Renal pelvis (tissue), 12 donors: ENCODE results near the gene CCDC107. TPM values are rescaled to one million over a fixed set of nuclear protein-coding genes. Genes with fewer than 3 reads are reported as not detected.
"Not testable (repeated sequence)": the region's sequence is repeated elsewhere in the genome, so short reads cannot be mapped to it uniquely, and the experiment has no call there.

Source experiments
- DNase-seq: peaks from one replicate; pipeline ENCODE4 v3.0.0-alpha.2; 2013
- long read RNA-seq, 16 experiments: transcript quantifications; one replicate each; lab custom pipeline, GENCODE V29; 2026
- polyA plus RNA-seq, 3 donors: library from polyadenylated mRNA; unstranded; fragments of 120-200 nt; gene quantifications; one replicate each; pipeline ENCODE4 v1.2.1, GENCODE V29; 2013; ENCODE audit not compliant: insufficient read length in 3 of 3

CCDC107 gene, protein sequence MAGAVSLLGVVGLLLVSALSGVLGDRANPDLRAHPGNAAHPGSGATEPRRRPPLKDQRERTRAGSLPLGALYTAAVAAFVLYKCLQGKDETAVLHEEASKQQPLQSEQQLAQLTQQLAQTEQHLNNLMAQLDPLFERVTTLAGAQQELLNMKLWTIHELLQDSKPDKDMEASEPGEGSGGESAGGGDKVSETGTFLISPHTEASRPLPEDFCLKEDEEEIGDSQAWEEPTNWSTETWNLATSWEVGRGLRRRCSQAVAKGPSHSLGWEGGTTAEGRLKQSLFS
- polyA plus RNA-seq, result 10 to 100 TPM; 16.9 to 21.1 (median 18.5) TPM
- long read RNA-seq, donor 1, transcript CCDC107-206 (5 exons, 1,242 nt), result major isoform, 6 of 12 reads
- long read RNA-seq, donor 1, transcript CCDC107-204 (6 exons, 1,173 nt), result minor isoform, 5 of 12 reads
- long read RNA-seq, donor 1, partial matches to known transcripts, result 0 of 12 reads
- long read RNA-seq, donor 1, other reads (novel, unspliced or antisense), result 0 of 12 reads
- long read RNA-seq, donor 2, transcript CCDC107-206 (5 exons, 1,242 nt), result major isoform, 9 of 18 reads
- long read RNA-seq, donor 2, transcript CCDC107-204 (6 exons, 1,173 nt), result minor isoform, 5 of 18 reads
- long read RNA-seq, donor 2, partial matches to known transcripts, result 0 of 18 reads
- long read RNA-seq, donor 2, other reads (novel, unspliced or antisense), result 0 of 18 reads
- long read RNA-seq, donor 3, transcript CCDC107-202 (4 exons, 1,016 nt), result minor isoform, 5 of 36 reads
- long read RNA-seq, donor 3, transcript CCDC107-206 (5 exons, 1,242 nt), result major isoform, 20 of 36 reads
- long read RNA-seq, donor 3, transcript CCDC107-204 (6 exons, 1,173 nt), result minor isoform, 9 of 36 reads
- long read RNA-seq, donor 3, partial matches to known transcripts, result 0 of 36 reads
- long read RNA-seq, donor 3, other reads (novel, unspliced or antisense), result 0 of 36 reads
- long read RNA-seq, donor 4, transcript CCDC107-206 (5 exons, 1,242 nt), result major isoform, 17 of 41 reads
- long read RNA-seq, donor 4, transcript CCDC107-204 (6 exons, 1,173 nt), result minor isoform, 8 of 41 reads
- long read RNA-seq, donor 4, partial matches to known transcripts, result 12 of 41 reads
- long read RNA-seq, donor 4, other reads (novel, unspliced or antisense), result 0 of 41 reads
- long read RNA-seq, donor 5, transcript CCDC107-206 (5 exons, 1,242 nt), result major isoform, 5 of 16 reads
- long read RNA-seq, donor 5, partial matches to known transcripts, result 6 of 16 reads
- long read RNA-seq, donor 5, other reads (novel, unspliced or antisense), result 0 of 16 reads
- long read RNA-seq, donor 6, transcript CCDC107-206 (5 exons, 1,242 nt), result major isoform, 9 of 19 reads
- long read RNA-seq, donor 6, transcript CCDC107-204 (6 exons, 1,173 nt), result minor isoform, 6 of 19 reads
- long read RNA-seq, donor 6, partial matches to known transcripts, result 0 of 19 reads
- long read RNA-seq, donor 6, other reads (novel, unspliced or antisense), result 0 of 19 reads
- long read RNA-seq, donor 7, transcript CCDC107-202 (4 exons, 1,016 nt), result minor isoform, 5 of 28 reads
- long read RNA-seq, donor 7, transcript CCDC107-204 (6 exons, 1,173 nt), result minor isoform, 7 of 28 reads
- long read RNA-seq, donor 7, transcript CCDC107-206 (5 exons, 1,242 nt), result major isoform, 10 of 28 reads
- long read RNA-seq, donor 7, partial matches to known transcripts, result 0 of 28 reads
- long read RNA-seq, donor 7, other reads (novel, unspliced or antisense), result 5 of 28 reads
- long read RNA-seq, donor 8, transcript CCDC107-206 (5 exons, 1,242 nt), result major isoform, 7 of 12 reads
- long read RNA-seq, donor 8, partial matches to known transcripts, result 0 of 12 reads
- long read RNA-seq, donor 8, other reads (novel, unspliced or antisense), result 0 of 12 reads
- long read RNA-seq, donor 9, transcript CCDC107-206 (5 exons, 1,242 nt), result major isoform, 6 of 32 reads
- long read RNA-seq, donor 9, transcript CCDC107-202 (4 exons, 1,016 nt), result minor isoform, 5 of 32 reads
- long read RNA-seq, donor 9, partial matches to known transcripts, result 12 of 32 reads
- long read RNA-seq, donor 9, other reads (novel, unspliced or antisense), result 5 of 32 reads
- long read RNA-seq, donor 10, transcript CCDC107-204 (6 exons, 1,173 nt), result major isoform, 6 of 18 reads
- long read RNA-seq, donor 10, transcript CCDC107-206 (5 exons, 1,242 nt), result major isoform, 6 of 18 reads
- long read RNA-seq, donor 10, transcript CCDC107-202 (4 exons, 1,016 nt), result minor isoform, 5 of 18 reads
- long read RNA-seq, donor 10, partial matches to known transcripts, result 0 of 18 reads
- long read RNA-seq, donor 10, other reads (novel, unspliced or antisense), result 0 of 18 reads
- long read RNA-seq, donor 11, transcript CCDC107-206 (5 exons, 1,242 nt), result major isoform, 10 of 14 reads
- long read RNA-seq, donor 11, partial matches to known transcripts, result 0 of 14 reads
- long read RNA-seq, donor 11, other reads (novel, unspliced or antisense), result 0 of 14 reads
- long read RNA-seq, donor 12, transcript CCDC107-204 (6 exons, 1,173 nt), result minor isoform, 7 of 24 reads
- long read RNA-seq, donor 12, transcript CCDC107-202 (4 exons, 1,016 nt), result minor isoform, 5 of 24 reads
- long read RNA-seq, donor 12, transcript CCDC107-206 (5 exons, 1,242 nt), result major isoform, 12 of 24 reads
- long read RNA-seq, donor 12, partial matches to known transcripts, result 0 of 24 reads
- long read RNA-seq, donor 12, other reads (novel, unspliced or antisense), result 0 of 24 reads
- long read RNA-seq, donor 13, transcript CCDC107-206 (5 exons, 1,242 nt), result major isoform, 7 of 13 reads
- long read RNA-seq, donor 13, partial matches to known transcripts, result 0 of 13 reads
- long read RNA-seq, donor 13, other reads (novel, unspliced or antisense), result 0 of 13 reads
- long read RNA-seq, donor 14, result 0 reads
- long read RNA-seq, donor 15, transcript CCDC107-206 (5 exons, 1,242 nt), result major isoform, 21 of 39 reads
- long read RNA-seq, donor 15, transcript CCDC107-204 (6 exons, 1,173 nt), result minor isoform, 12 of 39 reads
- long read RNA-seq, donor 15, partial matches to known transcripts, result 0 of 39 reads
- long read RNA-seq, donor 15, other reads (novel, unspliced or antisense), result 0 of 39 reads
- long read RNA-seq, donor 16, transcript CCDC107-204 (6 exons, 1,173 nt), result minor isoform, 9 of 37 reads
- long read RNA-seq, donor 16, transcript CCDC107-206 (5 exons, 1,242 nt), result major isoform, 13 of 37 reads
- long read RNA-seq, donor 16, transcript CCDC107-202 (4 exons, 1,016 nt), result minor isoform, 5 of 37 reads
- long read RNA-seq, donor 16, partial matches to known transcripts, result 7 of 37 reads
- long read RNA-seq, donor 16, other reads (novel, unspliced or antisense), result 0 of 37 reads

DNA sequence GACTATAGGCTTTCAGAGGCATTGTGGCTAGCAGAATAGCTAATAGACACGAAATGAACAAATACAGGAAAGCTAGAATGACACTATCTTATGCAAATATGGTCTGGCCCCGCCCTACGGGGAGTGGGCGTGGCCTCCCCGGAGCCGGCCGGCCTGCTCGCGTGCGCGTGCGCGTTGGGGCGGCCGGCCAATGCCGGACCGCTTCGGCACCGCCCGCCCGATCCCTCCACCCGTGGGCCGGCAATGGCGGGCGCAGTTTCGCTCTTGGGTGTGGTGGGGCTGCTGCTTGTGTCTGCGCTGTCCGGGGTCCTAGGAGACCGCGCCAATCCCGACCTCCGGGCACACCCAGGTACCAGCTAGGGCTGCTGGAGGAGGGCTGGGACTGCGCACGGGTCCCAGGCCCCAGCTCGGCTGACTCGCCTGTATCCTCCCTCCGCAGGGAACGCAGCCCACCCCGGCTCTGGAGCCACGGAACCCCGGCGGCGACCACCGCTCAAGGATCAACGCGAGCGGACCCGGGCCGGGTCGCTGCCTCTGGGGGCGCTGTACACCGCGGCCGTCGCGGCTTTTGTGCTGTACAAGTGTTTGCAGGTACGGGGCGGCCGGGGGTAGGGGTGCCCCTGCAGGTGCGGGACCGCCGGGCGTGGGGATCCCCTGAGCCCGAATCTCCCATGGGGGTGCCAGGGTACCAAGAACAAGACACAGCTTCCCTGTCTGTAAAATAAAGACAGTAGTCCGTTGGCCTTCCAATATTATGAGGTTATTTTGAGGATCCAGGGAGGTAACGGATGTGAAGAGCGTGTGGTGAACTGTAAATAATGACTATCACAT, at the start of gene CCDC107:
CCDC107 (plus strand) TSS at position 156 of the 831 bp plus-strand sequence; CDS start at position 244, 88 bp downstream.
- peak; percentile 83 for DNase-seq

DNA sequence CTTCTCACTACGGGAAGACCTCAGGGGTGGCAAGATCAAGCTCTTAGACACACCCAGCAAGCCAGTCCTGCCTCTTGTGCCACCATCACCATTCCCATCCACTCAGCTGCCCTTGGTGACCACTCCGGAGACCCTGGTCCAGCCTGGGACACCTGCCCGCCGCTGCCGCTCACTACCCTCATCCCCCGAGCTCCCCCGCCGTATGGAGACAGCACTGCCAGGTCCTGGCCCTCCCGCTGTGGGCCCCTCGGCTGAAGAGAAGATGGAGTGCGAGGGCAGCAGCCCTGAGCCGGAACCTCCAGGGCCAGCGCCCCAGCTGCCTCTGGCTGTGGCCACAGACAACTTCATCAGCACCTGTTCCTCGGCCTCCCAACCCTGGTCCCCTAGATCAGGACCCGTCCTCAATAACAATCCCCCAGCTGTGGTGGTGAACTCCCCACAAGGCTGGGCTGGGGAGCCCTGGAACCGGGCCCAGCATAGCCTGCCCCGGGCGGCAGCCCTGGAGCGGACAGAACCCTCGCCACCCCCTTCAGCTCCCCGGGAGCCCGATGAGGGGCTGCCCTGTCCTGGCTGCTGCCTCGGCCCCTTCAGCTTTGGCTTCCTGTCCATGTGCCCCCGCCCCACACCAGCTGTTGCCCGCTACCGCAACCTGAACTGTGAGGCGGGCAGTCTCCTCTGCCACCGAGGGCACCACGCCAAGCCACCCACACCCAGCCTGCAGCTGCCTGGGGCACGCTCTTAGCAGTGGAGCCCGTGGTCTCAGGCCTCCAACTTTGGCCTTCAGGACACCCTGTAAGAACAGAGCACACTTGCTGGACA, 48.9 kb upstream of the CCDC107 start:
- DNase-seq, result no peak

DNA sequence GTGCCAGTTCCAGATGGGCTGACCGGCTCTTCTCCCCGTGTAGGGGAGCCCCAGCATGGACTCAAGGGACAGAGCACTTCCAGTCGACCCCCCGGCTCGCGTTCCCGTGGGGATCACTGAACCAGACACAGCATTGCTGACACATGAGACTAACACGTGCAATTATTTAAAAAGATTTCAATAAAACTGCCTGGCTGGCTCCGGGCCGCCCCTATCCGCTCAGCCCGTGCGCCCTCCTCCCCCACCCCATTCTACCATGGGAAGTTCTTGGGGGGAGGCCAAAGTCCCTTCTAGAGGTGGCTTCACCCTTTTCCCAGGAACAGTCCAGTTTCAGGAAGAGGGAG, 48.3 kb upstream of the CCDC107 start:
- DNase-seq, result no peak

DNA sequence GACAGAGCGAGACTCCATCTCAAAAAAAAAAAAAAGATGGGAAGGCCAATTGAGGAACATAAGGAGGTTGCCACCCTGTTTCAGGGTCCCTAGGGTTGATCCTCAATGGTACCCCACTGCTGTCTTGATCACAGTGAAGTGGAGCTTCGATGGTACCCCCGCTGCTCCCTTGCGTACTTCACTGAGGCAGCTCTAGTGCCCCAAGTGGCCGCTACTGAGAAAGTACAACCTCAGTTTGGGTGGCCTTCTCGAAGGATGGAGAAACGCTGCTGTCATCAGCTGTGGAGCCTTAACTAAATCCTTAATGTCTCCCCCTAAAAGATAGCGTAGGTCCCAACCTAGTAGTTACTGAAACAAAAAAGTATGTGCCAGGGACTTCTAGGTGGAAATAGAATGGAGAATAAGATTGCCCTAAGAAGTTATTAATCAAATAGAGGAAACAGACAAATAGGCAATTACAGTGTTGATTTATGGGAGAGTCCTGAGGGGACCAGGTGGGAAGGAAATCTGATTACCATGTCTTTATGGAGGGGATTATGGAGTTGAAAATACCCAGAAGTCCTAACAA, 46.8 kb upstream of the CCDC107 start:
- DNase-seq, result no peak

DNA sequence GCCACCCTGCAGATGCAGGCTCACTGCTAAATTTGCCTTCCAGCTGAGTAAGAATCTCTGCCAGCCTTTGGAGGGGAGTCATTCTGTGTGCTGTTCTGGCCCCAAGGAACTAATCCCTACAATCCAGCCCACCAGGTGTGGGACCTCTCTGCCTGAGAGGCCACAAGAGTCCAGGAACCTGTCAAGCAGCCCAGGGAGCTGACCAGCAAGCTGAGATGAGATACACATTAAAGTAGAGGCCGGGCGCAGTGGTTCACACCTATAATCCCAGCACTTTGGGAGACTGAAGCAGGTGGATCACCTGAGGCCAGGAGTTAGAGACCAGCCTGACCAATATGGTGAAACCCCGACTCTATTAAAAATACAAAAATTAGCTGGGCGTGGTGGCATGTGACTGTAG, 46.0 kb upstream of the CCDC107 start:
- DNase-seq, result not testable (repeated sequence)

DNA sequence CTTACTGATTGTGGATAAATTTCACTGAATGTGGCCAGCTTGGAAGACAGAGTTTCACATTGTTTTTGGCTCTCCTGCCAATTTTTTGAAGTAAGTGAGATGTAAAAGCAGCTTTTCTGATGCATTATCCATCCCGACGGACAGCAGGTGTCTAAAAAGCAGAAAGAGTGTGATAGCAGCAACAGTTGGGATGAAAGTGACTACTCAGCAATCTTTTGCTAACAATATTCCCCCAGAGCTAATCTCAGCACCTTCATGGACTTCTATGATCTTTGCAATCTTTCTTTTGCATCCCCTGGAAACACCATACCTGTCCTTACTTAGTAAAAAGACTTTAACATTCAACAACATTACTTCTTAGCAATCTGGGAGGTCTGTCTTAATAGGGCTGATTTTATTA, 45.2 kb upstream of the CCDC107 start:
- no peak for DNase-seq

DNA sequence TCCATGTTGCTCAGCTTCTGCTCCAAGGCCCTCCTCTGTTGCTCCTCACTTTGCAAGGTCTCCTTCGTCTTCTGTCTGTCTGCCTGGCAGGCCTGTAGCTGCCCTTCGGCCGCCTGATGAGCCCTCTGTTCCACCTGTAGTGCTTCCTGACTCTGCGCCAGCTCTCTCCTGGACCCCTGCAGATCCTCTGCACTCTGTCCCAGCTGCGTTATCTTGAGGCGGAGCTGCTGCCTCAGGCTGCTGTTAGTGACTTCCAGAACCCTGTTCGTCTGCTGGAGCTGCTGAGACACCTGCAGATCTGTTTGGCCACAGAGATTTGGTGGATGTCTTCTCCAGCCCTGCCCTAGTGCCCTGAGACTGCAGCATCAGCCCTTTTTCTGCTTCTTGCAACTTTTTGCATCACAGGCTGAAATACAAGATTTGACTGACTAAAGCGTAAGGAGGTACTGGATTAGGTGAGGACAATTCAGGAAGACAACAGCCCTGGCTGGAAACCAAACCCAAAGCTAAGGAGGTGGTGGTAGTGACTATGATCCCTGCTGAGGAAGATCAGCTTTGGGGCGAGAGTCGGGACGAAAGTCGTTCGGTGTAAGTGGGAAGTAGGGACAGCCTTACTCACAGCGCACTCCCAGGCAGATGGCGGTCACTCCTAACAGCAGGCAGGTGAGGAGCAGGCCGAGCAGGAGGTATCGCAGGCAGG, 42.0 kb upstream of the CCDC107 start:
- DNase-seq, result no peak

DNA sequence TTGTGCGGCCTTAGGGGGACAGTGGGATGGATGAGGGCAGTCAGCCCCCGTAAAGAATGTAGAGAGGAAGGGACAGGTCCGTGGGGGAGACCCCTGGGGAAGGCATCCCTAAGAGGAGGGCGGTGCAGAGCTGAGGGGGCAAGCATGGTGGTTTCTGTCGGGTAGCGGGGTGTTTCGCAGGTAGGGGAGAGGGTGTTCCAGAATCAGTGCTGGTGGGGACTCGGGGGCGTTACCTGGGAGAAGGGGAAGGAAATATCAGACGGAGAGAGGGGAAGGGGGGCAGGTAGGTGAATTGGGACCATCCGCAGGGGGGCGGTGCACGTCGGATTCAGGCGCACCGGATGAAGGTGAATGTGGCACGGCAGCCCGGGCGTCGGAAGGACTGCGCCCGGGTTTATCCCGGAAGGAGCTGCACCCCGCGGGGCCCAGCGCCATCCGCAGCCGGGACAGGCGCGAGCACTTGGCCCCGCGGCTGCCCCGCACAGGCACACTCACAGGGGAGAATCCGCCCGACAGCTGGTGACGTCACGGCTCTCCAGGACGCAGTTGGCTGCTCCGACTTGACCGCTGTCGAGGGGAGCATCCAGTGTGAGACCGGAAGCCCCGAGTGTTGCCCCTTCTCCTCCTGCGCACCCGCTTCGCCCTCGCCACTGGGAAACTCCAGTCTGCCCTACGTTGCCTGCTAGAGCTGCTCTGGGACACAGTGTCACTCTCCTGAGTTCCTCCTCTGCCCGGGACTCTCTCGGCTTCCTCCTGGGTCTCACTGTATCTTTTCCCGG, 41.2 kb upstream of the CCDC107 start:
- DNase-seq, result peak; percentile 43

DNA sequence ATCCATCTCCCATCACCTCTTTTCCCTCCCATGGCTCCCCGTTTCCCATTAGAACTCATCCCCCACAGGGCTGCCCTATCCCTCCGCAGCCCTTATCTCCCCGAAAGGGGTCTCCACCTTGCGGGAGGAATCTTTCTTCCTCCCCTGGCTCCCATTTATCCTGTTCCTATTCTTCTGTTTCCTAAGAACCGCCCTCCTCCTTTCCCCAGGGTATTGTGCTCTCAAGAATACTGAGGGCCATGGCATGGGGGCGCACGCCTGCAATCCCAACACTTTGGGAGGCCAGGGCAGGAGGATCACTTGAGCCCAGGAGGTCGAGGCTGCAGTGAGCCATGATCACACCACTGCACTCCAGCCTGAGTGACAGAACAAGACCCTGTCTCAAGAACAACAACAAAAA, 40.5 kb upstream of the CCDC107 start:
- no peak for DNase-seq

DNA sequence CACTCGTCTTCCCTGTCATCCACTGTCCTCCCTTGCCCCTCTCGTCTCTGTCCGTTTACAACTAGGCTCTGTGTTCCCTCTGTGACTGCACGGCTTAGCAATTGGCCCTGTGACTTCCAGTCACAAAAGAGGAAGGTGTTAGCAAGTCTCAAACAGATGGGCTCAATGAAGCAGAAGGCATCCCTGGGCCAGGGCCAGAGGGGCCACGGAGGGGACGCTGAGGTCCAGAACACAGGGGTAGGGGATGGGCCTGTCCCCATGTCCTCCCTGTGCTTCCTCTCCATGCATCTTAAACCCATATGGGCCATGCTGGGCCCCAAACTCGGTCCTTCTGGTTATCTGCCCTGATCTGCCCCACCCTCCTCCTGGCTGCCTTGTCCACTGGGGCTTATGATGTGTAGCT, 39.8 kb upstream of the CCDC107 start, which contains the start of gene CD72:
CD72 (minus strand) TSS at position 89 of the 403 bp plus-strand sequence. CDS start 110 bp downstream, outside the sequence.
- DNase-seq, result no peak

DNA sequence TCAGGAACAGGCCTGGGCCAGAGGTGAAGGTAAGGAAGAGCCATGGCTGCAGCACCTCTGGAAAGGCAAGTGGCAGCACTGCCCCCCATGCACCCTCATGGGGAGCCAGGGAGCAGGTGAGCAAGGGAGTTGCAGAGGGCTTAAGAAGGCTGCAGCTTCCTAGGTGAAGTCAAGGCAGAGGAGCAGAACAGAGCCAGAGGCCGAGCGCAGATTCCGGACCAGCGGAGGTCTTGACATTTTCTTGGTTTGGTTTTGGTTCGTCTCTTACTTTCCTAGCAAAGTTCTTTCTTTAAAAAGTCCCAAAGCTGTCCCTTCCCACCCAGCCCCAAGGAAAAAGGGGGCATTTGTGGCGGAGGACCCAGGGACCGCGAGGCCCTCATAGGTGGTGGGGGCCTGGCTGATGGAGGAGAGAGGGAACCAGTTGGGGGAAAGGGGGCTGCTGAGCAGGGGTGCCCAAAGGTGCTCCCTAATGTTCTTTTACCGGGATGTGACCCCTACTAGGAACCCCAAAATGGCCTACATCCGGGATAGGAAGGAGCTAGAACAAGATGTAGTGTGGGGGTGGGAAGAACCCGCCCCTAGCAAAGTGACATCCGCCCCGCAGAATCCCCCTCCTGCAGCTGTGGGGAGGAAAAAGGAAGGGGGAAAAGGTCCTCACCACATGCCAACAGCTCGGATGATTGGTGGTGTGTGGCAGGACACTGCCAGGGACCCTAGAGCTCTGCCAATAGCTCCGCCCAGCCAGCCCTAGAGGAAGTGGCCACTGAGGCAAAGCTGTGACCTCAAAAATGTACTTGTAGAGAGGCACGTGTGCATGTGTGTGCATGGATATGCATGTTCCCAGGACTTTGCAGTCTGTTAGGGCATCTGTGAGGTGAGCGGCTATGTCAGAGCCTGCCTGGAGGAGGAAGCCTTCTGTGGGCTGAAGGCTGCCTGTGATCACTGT, 39.0 kb upstream of the CCDC107 start:
- DNase-seq, result no peak

DNA sequence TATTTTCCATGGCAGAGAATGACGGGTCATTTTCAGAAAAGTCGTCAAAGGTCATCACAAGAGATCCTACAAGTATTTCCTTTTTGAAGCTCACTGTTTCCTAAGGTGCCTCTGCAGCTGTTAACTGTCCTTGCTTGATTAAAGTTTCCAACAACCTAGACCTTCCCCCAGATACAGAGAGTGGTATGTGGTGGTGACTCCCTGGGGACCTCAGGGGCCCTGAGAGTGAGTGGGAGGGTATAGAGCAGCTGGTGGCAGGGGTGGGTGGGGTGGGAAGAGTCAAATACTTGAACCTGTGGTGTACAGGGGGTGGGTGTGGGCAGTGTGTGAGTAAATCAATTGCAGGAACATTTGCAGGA, 38.3 kb upstream of the CCDC107 start:
- DNase-seq, result no peak

DNA sequence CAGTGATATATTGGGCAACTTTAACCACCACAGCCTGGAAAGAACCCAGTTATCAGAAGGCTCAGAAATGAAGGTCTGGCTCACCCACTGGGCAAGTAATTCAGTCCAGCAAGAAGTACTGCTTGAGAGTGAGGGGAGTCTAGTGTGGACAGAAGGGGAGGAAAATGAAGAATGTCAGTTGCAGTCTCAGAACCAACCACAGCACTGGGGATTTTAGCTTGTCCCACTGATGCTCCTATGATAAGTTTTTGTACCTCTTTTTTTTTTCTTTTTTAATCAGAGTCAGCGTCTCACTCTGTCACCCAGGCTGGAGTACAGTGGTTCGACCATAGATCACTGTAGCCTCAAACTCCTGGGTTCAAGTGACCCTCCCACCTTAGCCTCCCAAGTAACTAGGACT, 30.5 kb upstream of the CCDC107 start:
- no peak for DNase-seq
